HG03342 (cell line): ENCODE data around the gene ELANE.
"Not testable (repeated sequence)": the region's sequence is repeated elsewhere in the genome, so short reads cannot be mapped to it uniquely, and the experiment has no call there.

Experiments used
- ATAC-seq: cut with Tn5 transposase; IDR thresholded peaks from one replicate; pipeline ENCODE4 v1.9.1; 2021; ENCODE audit warnings: mild to moderate bottlenecking, moderate library complexity; ENCODE audit not compliant: unreplicated experiment

Gene ELANE

GRCh38 chr19:875265-875879 lies 23.3 kb downstream of the ELANE start:
- no peak for ATAC-seq

DNA sequence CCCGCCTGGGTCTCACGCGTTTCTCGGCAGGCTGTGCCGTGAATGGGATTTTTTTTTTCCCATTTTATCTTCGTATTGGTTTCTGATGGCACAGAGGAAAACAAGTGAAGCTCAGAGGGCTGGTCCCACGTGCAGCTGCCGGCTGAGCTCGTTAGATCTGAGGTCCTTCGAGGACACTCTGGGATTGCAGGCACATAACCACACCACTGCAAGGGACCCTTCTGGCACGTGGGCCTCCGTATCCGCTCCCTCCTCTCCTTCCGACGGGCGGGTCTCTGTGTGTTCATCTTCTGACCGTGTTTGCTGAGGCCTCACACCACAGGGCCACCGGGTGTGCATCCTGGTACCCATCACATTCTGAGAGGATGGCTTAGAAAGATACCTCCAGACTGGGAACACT lies 24.0 kb downstream of the ELANE start:
- no peak for ATAC-seq

DNA sequence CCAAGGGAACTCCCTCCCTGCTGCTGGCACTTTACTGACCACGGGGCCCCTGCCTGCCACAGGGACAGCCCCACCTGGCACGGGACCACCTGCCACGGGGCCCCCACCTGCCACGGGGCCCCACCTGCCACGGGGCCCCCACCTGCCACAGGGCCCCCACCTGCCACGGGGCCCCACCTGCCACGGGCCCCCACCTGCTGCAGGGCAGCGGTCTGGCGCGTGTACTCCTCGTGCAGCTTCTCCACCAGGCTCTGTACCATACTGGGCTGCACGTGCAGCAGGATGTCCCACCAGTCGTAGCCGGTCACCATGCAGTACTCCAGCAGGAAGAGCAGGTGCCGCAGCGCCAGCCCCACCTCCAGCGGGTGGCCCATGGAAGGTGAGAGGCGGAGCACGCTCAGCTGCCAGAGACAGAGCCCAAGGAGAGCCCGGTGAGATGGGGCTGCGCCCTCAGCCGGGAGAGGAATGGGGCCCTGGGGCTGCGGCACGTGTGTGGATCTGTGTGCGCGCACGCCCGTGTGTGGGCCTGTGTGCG lies 24.7 kb downstream of the ELANE start:
- ATAC-seq, result no peak

GRCh38 chr19:877992-878660 lies 26.0 kb downstream of the ELANE start:
- not testable (repeated sequence) for ATAC-seq

- not testable (repeated sequence) for ATAC-seq
Measured at GRCh38 chr19:878751-879561, 26.9 kb downstream of the ELANE start.

DNA sequence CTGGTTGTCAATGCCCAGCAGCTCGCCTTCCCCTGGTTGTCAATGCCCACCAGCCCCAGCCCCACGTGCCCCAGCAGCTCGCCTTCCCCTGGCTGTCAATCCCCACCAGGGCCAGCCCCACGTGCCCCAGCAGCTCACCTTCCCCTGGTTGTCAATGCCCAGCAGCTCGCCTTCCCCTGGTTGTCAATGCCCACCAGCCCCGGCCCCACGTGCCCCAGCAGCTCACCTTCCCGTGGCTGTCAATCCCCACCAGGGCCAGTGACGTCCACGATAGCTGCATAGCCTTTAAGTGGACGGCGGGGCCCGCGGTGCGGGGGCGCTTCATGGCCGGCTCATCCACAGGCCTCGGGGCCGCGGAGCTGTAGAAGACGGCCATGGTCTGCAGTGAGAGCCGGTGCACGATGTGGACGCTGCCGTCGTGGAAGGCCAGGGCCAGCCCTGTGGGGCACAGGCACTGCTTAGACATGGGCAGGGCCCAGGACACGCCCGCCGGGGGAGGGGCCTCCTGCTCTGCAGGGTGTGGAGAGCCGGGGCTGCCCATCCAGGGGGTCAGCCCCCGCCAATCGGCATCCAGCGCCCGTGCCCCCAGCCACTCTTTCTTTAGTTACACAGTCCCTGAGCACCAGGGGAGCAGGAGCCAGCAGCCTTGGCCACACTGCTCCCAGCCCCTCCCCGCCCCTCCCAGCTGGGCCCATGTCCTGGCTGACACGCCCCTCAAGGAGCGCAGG lies 27.8 kb downstream of the ELANE start:
- ATAC-seq, result no peak

DNA sequence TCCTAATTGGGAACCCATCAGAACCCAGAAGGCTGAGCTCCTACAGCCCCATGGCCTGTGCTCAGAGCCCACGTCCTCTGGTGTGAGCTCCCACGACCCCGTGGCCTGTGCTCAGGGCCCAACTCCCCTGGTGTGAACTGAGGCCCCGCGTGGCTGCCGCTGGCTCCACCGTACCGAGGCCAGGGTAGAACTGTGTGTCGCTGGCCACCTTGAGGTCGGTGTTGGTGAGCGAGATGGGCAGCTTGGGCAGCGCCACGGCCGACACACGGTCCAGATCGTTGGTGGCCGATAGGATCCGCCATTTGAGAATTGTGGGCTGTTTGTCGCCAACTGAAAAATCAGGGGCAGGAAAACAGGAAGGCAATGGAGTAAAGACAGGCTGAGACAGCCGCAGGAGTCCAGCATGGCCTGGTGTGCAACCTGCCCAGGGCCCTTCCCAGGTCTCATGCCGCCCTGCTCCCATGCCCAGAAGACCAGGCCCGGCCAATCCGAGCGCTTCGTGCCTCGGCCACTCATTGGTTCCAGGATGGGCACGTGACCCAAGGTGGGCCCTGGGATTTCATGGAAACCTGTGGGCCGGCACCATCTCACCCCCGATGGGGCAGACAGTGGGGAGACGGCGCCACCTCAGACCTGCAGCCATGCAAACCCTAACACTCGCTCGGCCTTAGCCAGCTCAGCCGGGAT lies 29.4 kb downstream of the ELANE start:
- ATAC-seq, result no peak

DNA sequence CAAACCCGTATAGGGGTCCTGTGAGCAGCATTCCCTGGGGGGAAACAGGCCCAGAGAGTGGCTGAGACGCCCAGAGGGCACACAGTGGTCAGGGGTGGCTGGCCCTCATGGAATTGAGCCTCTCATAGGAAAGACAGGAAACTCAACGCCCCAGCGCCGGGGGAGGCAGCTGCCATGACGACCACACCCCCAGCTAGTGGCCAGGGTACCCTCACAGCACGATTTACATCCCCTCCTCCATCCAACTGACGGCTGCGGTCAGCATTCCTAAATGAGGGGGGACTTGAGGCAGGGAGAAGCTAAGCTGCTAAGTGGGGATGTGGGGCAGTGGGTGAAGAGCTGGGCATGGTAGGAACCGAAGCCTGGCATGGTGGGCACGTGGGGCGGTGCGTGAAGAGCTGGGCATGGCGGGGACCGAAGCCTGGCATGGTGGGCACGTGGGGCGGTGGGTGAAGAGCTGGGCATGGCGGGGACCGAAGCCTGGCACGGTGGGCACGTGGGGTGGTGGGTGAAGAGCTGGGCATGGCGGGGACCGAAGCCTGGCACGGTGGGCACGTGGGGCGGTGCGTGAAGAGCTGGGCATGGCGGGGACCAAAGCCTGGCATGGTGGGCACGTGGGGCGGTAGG lies 30.9 kb downstream of the ELANE start:
- ATAC-seq, result no peak

DNA sequence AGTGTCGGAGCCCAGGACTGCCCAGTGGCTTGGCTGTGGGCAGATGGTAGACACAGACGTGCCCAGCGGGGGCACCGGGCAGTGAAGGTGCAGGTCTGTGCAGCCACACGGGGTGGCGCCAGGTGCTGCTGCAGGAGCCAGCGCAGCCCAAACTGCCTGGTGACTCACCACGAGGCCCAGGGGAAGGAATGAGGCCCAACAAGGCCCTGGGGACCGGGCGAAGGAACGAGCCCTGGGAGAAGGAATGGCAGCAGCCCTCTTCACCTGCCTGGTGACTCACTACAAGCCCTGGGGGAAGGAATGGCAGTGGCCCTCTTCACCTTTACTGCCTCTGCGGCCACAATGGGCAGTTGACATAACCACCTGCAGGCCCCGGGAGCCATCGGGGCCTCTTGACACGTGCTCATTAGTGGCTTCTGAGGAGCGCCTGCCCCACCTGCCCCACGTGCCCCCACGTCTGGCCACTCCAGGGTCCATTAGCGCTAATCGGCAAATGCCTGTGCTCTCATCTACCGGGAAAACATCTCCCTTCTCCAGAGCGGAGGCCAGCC lies 31.6 kb downstream of the ELANE start:
- no peak for ATAC-seq

- no peak for ATAC-seq
Measured at GRCh38 chr19:884420-885211, 32.5 kb downstream of the ELANE start.

DNA sequence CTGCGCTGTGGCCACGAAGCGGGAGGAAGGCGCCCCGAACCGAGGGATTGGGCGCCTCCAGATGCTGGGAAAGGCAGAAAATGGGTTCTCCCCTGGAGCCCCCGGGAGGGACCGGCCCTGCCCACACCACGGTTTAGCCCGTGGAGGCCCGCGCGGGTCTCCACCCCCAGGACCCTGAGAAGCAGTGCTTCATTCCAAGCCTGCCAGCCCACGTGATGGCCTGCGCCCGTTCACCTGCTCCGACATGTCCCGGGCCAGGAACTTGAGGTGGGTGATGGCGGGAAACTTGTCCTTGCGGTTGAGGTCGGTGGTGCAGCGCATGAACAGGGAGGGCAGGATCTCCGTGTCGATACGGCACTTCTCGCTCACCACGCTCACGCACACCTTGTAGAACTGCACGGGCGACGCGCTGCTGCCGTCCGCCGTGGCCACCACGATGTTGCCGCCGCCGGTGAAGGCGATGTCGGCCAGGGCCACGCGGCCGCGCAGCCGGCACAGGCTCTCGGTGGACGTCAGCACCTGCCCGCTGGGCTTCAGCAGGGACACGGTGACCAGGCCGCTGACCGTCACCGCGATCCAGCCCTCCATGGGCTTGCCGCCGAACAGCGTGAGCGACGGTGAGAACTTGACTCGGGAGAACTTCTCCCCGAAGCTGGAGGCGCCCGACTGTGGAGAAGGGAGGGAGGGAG lies 33.6 kb downstream of the ELANE start:
- ATAC-seq, result no peak

GRCh38 chr19:887072-887471 lies 35.0 kb downstream of the ELANE start:
- no peak for ATAC-seq

DNA sequence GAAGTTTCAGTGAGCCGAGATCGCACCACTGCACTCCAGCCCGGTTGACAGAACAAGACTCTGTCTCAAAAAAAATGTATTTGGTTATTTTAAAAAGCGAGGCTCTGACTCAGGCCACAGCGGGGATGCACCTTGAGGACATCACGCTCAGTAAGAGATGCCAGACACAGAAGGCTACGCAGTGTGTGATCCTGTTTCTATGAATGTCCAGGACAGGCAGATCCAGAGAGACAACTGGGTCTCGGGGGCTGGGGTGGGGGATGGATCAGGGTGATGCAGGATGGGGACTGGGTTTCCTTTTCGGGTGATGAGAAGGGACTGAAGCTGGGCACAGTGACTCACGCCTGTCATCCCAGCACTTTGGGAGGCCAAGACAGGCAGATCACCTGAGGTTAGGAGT lies 35.5 kb downstream of the ELANE start:
- ATAC-seq, result no peak

GRCh38 chr19:888581-889385 lies 36.7 kb downstream of the ELANE start:
- ATAC-seq, result no peak

GRCh38 chr19:889662-890295 lies 37.7 kb downstream of the ELANE start:
- no peak for ATAC-seq

GRCh38 chr19:890831-891230 lies 38.7 kb downstream of the ELANE start:
- ATAC-seq, result no peak
